ENCODE measurements around the gene SETD3.

Gene SETD3

DNA sequence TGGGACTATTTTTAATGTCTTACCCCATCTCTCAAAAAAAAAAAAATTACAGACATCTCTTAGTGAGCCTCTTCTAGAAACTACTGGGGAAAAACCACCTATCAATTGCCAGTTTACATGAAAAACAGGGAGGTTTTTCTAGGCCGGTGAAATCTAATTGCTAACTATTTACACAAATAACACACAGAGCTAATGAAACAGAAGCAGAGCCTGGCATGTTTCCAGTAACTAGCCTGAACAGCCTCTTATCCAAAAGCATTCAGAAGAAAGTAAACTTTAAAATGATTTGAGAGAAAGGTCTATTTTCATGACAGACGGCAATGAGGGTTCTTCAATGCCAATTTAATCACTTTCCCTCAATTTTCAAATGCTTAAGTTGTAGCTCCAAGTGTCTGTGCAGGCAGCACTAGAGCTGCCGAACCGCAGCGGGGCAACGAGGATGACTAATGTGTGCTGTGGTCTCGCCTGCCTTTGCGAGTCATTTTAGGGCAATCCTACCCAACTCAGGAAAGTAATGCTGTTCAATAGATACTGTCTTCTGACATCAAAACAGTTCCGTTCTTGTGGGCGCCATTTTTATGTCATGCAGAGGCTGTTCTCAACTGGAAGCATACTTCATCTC is 84.6 kb downstream of the SETD3 start:
- no peaks in the 10 kb centered on the region for H3K27me3 ChIP-seq (ENCODE audit: control insufficient read depth in 2 of 2, insufficient read depth in 2 of 2, low read length in 2 of 2)
- no peak overlapping the region for H3K27ac ChIP-seq (ENCODE audit: low read depth in 2 of 2, low read length in 2 of 2)
- H3K4me3 ChIP-seq (ENCODE audit: low read length in 2 of 2), result no peak overlapping the region
- no peaks in the 10 kb centered on the region for H3K9me3 ChIP-seq (ENCODE audit: control insufficient read depth in 2 of 2, low read length in 2 of 2)
- peaks cover 0 to 3% of the 10 kb centered on the region in 2 donors for H3K4me1 ChIP-seq (ENCODE audit: control insufficient read depth in 2 of 2, insufficient read depth in 2 of 2, low read length in 2 of 2)
- H3K9ac ChIP-seq (ENCODE audit: low read depth in 1 of 2, low read length in 2 of 2), result no peak overlapping the region
- peaks cover 25 to 38% of the 10 kb centered on the region in 2 donors for H3K36me3 ChIP-seq (ENCODE audit: control insufficient read depth in 2 of 2, insufficient read depth in 2 of 2, low read length in 2 of 2)

DNA sequence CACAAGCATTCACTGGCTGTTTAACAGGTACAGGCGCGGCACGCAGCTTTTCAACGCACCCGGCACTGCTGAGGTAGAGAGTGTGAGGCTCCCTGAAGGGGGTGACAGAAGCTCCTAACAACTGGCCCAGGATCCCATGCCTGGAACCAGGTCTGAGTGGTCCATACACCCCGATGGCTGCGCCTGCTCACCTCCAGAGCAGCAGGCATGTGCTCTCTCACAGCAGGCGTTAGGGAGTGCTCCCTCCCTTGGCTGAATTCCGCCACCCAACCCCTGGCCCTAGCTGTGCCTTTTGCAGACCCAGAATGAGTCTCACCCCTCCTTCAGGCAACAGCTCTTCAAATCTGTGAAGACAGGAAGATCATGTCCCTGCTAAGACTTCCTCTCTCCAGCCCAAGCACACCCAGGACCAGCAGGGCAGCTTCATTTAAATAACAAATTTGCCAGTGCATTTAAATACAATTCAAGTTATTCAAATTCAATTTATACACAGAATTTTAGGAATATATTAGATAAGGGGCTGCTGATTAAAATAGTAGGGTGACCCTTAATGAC is 86.0 kb downstream of the SETD3 start:
- Histone ChIP-seq H3K36me3 (ENCODE audit: control insufficient read depth in 2 of 2, insufficient read depth in 2 of 2, low read length in 2 of 2) (peaks cover 25 to 34% of the 10 kb centered on the region in 2 donors), H3K4me1 (ENCODE audit: control insufficient read depth in 2 of 2, insufficient read depth in 2 of 2, low read length in 2 of 2) (peaks cover 0 to 3% of the 10 kb centered on the region in 2 donors), H3K9me3 (ENCODE audit: control insufficient read depth in 2 of 2, low read length in 2 of 2) (no peaks in the 10 kb centered on the region), H3K27me3 (ENCODE audit: control insufficient read depth in 2 of 2, insufficient read depth in 2 of 2, low read length in 2 of 2) (no peaks in the 10 kb centered on the region), H3K27ac (ENCODE audit: low read depth in 2 of 2, low read length in 2 of 2) (no peak overlapping the region), H3K9ac (ENCODE audit: low read depth in 1 of 2, low read length in 2 of 2) (no peak overlapping the region), H3K4me3 (ENCODE audit: low read length in 2 of 2) (no peak overlapping the region)

DNA sequence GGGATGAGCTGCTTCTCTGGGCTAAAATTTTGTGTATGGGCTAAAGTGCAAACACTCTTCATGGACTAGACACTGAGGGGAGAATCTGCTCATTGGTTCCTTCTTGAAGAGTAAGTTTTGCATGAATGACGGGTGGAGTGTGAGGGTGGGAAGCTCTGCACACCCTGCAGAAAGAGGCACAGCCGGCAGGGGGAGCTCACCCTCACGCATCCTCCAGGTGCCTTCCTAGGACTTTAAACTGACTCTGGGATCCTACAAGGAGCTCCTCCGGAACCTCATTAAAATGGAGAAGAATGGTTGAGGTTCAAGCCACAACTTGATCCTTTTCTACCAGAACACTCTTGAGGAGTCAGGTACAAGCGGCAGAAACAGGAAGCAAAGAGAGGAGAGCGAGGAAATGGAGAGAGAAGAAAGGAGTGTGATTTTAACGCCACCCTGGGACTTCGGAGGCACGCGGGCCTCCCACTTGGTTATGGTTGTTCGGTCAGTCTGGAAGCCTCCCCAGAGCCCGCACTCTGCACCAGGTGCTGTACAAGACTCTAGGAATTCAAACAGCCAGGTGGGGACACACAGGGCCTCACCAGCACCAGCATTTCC is 87.5 kb downstream of the SETD3 start:
- Histone ChIP-seq H3K9me3 (ENCODE audit: control insufficient read depth in 2 of 2, low read length in 2 of 2) (no peaks in the 10 kb centered on the region), H3K27me3 (ENCODE audit: control insufficient read depth in 2 of 2, insufficient read depth in 2 of 2, low read length in 2 of 2) (no peaks in the 10 kb centered on the region), H3K36me3 (ENCODE audit: control insufficient read depth in 2 of 2, insufficient read depth in 2 of 2, low read length in 2 of 2) (peaks cover 15 to 22% of the 10 kb centered on the region in 2 donors), H3K4me1 (ENCODE audit: control insufficient read depth in 2 of 2, insufficient read depth in 2 of 2, low read length in 2 of 2) (peaks cover 2 to 3% of the 10 kb centered on the region in 2 donors), H3K27ac (ENCODE audit: low read depth in 2 of 2, low read length in 2 of 2) (no peak overlapping the region), H3K4me3 (ENCODE audit: low read length in 2 of 2) (no peak overlapping the region), H3K9ac (ENCODE audit: low read depth in 1 of 2, low read length in 2 of 2) (no peak overlapping the region)

DNA sequence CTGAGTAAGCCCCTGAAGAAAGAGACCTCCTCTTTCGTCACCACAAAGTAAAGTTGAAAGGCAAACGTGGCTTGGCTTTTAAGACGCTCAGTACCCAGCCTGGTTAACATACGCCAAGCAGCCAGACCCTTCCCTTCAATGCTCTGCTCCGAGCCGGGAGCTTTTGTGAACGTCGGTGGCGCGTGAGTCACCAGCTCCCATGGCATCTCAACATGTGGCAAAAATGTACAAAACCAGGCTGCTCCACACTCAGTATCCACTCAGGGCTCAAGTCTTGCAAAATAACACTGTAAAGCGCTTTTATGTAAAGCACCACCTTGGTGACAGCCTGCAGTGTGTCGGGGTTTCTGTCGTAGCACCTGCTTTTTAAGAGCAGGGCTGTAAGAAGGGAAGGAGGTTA is 89.0 kb downstream of the SETD3 start:
- Histone ChIP-seq H3K27me3 (ENCODE audit: control insufficient read depth in 2 of 2, insufficient read depth in 2 of 2, low read length in 2 of 2) (no peaks in the 10 kb centered on the region), H3K9ac (ENCODE audit: low read depth in 1 of 2, low read length in 2 of 2) (no peak overlapping the region), H3K9me3 (ENCODE audit: control insufficient read depth in 2 of 2, low read length in 2 of 2) (no peaks in the 10 kb centered on the region), H3K27ac (ENCODE audit: low read depth in 2 of 2, low read length in 2 of 2) (no peak overlapping the region), H3K4me3 (ENCODE audit: low read length in 2 of 2) (no peak overlapping the region), H3K36me3 (ENCODE audit: control insufficient read depth in 2 of 2, insufficient read depth in 2 of 2, low read length in 2 of 2) (peaks cover 4 to 10% of the 10 kb centered on the region in 2 donors), H3K4me1 (ENCODE audit: control insufficient read depth in 2 of 2, insufficient read depth in 2 of 2, low read length in 2 of 2) (peaks cover 2 to 3% of the 10 kb centered on the region in 2 donors)

DNA sequence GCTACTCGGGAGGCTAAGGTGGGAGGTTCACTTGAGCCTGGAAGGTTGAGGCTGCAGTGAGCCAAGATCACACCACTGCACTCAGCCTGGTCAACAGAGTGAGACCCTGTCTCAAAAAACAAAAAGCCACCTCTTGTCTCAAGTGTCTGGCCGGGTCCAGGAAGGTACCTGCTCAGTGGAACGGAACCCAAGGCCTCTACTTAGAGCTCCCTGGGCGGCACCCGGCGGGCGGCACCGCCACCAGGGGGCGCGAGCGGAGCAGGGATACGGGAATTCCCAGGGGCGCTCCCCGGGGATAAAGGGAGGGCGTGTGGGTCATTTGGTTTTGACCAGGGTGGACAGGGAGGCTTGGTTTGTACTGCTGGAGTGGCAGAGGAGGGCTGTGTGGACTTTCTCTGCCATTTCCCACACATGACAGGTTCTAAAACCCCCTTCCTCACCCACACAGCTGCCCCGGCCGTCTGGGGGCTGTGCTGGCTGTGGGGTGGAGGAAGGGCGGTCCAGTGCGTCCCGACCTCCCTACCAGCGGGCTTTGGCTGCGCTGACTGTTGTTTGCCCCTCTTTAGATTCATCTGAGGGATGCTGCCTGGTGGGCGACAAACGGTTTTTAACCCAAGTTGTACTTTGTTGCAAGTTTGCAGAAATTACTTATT is 91.4 kb downstream of the SETD3 start:
- peaks cover 2 to 3% of the 10 kb centered on the region in 2 donors for H3K4me1 ChIP-seq (ENCODE audit: control insufficient read depth in 2 of 2, insufficient read depth in 2 of 2, low read length in 2 of 2)
- no peak overlapping the region for H3K9ac ChIP-seq (ENCODE audit: low read depth in 1 of 2, low read length in 2 of 2)
- no peak overlapping the region for H3K4me3 ChIP-seq (ENCODE audit: low read length in 2 of 2)
- peaks cover 0 to 6% of the 10 kb centered on the region in 2 donors for H3K36me3 ChIP-seq (ENCODE audit: control insufficient read depth in 2 of 2, insufficient read depth in 2 of 2, low read length in 2 of 2)
- H3K9me3 ChIP-seq (ENCODE audit: control insufficient read depth in 2 of 2, low read length in 2 of 2), result no peaks in the 10 kb centered on the region
- H3K27me3 ChIP-seq (ENCODE audit: control insufficient read depth in 2 of 2, insufficient read depth in 2 of 2, low read length in 2 of 2), result peaks cover 5 to 19% of the 10 kb centered on the region in 2 donors
- H3K27ac ChIP-seq (ENCODE audit: low read depth in 2 of 2, low read length in 2 of 2), result no peak overlapping the region

DNA sequence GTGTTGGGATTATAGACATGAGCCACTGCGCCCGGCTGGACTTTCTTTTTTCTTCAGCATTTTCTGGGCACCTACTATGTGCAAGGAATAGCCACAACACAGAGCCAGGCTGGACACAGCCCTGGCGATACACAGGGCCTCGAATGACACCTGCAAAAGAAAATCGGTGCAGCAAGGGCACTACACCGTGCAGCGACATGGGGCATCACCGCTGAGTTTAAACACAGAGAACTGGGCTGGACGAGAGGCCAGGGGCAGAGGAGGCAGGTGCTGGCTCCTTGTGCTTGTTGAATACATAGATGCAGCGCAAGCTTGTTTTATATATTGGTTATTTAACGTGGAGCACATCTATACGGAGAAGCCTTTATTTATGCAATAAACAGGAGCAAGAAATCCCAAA is 92.4 kb downstream of the SETD3 start:
- peaks cover 2% of the 10 kb centered on the region in 2 donors for H3K4me1 ChIP-seq (ENCODE audit: control insufficient read depth in 2 of 2, insufficient read depth in 2 of 2, low read length in 2 of 2)
- no peak overlapping the region for H3K27ac ChIP-seq (ENCODE audit: low read depth in 2 of 2, low read length in 2 of 2)
- peaks cover 5 to 27% of the 10 kb centered on the region in 2 donors for H3K27me3 ChIP-seq (ENCODE audit: control insufficient read depth in 2 of 2, insufficient read depth in 2 of 2, low read length in 2 of 2)
- H3K4me3 ChIP-seq (ENCODE audit: low read length in 2 of 2), result no peak overlapping the region
- H3K9me3 ChIP-seq (ENCODE audit: control insufficient read depth in 2 of 2, low read length in 2 of 2), result no peaks in the 10 kb centered on the region
- H3K36me3 ChIP-seq (ENCODE audit: control insufficient read depth in 2 of 2, insufficient read depth in 2 of 2, low read length in 2 of 2), result no peaks in the 10 kb centered on the region
- no peak overlapping the region for H3K9ac ChIP-seq (ENCODE audit: low read depth in 1 of 2, low read length in 2 of 2)

DNA sequence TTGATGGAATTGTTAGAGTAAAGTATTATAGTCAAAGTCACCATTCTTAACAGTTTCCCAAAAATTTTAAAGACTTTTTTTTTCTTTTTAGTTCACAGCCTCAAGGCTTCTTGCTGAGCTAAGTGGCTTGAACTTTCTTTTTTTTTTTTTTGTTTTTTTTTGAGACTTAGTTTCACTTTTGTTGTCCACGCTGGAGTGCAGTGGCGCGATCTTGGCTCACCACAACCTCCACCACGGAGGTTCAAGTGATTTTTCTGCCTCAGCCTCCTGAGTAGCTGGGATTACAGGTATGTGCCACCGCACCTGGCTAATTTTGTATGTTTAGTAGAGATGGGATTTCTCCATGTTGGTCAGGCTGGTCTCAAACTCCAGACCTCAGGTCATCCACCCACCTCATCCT is 92.8 kb downstream of the SETD3 start:
- Histone ChIP-seq H3K27ac (ENCODE audit: low read depth in 2 of 2, low read length in 2 of 2) (no peak overlapping the region), H3K9ac (ENCODE audit: low read depth in 1 of 2, low read length in 2 of 2) (no peak overlapping the region), H3K27me3 (ENCODE audit: control insufficient read depth in 2 of 2, insufficient read depth in 2 of 2, low read length in 2 of 2) (peaks cover 7 to 27% of the 10 kb centered on the region in 2 donors), H3K9me3 (ENCODE audit: control insufficient read depth in 2 of 2, low read length in 2 of 2) (no peaks in the 10 kb centered on the region), H3K4me3 (ENCODE audit: low read length in 2 of 2) (no peak overlapping the region), H3K36me3 (ENCODE audit: control insufficient read depth in 2 of 2, insufficient read depth in 2 of 2, low read length in 2 of 2) (no peaks in the 10 kb centered on the region), H3K4me1 (ENCODE audit: control insufficient read depth in 2 of 2, insufficient read depth in 2 of 2, low read length in 2 of 2) (peaks cover 0 to 2% of the 10 kb centered on the region in 2 donors)

DNA sequence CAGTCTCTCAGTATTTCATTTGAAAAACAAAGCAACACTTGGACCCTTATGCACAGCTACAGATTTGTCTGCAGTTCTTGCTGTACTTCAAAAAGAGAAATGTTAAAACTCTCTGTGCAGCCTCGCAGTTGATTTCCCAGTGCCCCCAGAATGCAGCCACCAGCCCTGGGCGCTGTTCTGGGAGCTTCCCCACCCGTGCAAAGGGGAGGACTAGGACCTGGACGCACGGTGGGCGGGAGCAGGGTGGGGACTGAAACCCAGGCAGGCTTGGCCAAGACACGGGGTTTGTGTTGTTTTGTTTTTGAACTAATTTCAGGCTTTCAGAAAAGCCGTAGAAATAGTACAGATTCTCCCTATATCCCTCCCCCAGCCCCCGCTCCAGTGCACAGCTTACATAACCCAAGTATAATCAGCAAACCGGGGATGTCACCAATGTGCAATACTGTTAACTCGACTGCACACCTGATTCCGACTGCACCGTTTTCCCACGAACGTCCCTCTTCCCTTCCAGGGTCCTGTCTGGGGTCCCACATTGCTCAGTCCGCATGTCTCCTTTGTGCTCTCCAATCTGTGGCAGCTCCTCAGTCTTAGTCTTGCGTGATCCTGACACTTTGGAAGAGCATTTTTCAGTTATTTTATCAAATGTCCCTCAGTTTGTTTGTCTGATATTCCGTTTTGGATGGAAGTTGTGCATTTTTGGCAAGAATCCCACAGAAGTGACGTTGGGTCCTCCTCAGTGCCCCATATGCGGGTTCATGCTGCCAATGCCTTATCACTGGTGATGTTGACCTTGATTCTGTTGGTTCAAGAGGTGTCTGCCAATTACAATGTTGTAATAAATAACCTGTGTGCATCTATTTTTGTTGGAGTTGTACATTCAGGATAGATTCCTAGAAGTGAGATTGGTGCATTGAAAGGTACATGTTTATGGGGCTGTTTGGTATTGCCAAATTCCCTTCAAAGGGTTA is 95.9 kb downstream of the SETD3 start:
- Histone ChIP-seq H3K27me3 (ENCODE audit: control insufficient read depth in 2 of 2, insufficient read depth in 2 of 2, low read length in 2 of 2) (peaks cover 10 to 27% of the 10 kb centered on the region in 2 donors), H3K9me3 (ENCODE audit: control insufficient read depth in 2 of 2, low read length in 2 of 2) (no peaks in the 10 kb centered on the region), H3K4me1 (ENCODE audit: control insufficient read depth in 2 of 2, insufficient read depth in 2 of 2, low read length in 2 of 2) (peaks cover 0 to 2% of the 10 kb centered on the region in 2 donors), H3K4me3 (ENCODE audit: low read length in 2 of 2) (no peak overlapping the region), H3K36me3 (ENCODE audit: control insufficient read depth in 2 of 2, insufficient read depth in 2 of 2, low read length in 2 of 2) (no peaks in the 10 kb centered on the region), H3K27ac (ENCODE audit: low read depth in 2 of 2, low read length in 2 of 2) (no peak overlapping the region), H3K9ac (ENCODE audit: low read depth in 1 of 2, low read length in 2 of 2) (no peak overlapping the region)

DNA sequence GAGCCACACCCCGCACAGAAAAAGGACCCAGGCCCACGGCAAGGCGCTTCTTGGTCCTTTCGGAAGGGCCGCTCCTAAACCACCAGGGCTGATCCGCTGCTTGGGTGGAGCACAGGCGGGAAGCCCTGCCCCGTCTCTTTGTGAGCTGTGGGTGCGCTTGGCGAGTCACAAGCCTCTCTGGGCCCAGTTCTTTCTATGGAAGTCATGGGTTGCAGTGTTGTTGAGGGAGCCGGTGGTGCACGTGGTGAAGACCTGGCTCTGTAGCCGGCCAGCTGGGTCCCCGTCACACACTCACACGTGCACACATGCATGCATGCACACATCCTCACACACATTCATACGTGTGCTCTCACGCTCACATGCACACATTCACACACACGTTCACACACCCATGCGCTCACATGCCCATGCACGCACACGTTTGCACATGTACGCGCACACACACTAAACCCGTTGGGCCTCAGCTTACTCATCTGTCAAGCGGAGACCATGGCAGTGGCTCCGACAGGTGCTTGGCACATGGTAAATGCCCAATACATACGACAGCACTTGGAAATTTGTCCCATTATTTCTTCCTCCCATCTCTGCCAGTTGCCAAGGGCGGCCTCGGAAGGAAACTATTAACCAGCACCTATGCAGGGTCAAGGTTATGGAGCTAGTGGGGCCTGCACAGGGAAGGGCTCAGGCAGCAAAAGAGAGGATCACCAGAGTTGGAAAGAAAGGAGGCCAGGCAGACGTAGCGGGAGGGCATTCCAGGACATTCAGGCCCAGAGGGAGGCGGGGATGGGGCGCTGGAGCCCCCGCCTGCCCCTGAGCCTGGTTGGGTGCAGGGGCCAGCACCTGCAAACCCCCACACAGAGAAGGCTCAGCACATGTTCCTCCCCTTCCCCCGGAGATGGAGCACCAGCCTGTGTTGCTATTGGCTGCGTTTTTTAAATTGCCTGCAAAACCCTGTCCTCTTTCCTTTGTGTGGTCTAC is 96.9 kb downstream of the SETD3 start:
- Histone ChIP-seq H3K9me3 (ENCODE audit: control insufficient read depth in 2 of 2, low read length in 2 of 2) (no peaks in the 10 kb centered on the region), H3K27ac (ENCODE audit: low read depth in 2 of 2, low read length in 2 of 2) (no peak overlapping the region), H3K27me3 (ENCODE audit: control insufficient read depth in 2 of 2, insufficient read depth in 2 of 2, low read length in 2 of 2) (peaks cover 10 to 27% of the 10 kb centered on the region in 2 donors), H3K36me3 (ENCODE audit: control insufficient read depth in 2 of 2, insufficient read depth in 2 of 2, low read length in 2 of 2) (no peaks in the 10 kb centered on the region), H3K4me1 (ENCODE audit: control insufficient read depth in 2 of 2, insufficient read depth in 2 of 2, low read length in 2 of 2) (no peaks in the 10 kb centered on the region), H3K9ac (ENCODE audit: low read depth in 1 of 2, low read length in 2 of 2) (no peak overlapping the region), H3K4me3 (ENCODE audit: low read length in 2 of 2) (no peak overlapping the region)
